Urothelium cell line (cell line): ENCODE results near the gene CD177.
"Not testable (repeated sequence)": the region's sequence is repeated elsewhere in the genome, so short reads cannot be mapped to it uniquely, and the experiment has no call there.

Experiments
- DNase-seq: peaks from one replicate; pipeline ENCODE4 v3.0.0; 2011; ENCODE audit warnings: low spot score, mixed read lengths
- FAIRE-seq: peaks from 2 replicates; lab custom pipeline; 2011; peaks lifted over from hg19 to GRCh38; lab: Jason Lieb, UNC

Gene CD177, protein sequence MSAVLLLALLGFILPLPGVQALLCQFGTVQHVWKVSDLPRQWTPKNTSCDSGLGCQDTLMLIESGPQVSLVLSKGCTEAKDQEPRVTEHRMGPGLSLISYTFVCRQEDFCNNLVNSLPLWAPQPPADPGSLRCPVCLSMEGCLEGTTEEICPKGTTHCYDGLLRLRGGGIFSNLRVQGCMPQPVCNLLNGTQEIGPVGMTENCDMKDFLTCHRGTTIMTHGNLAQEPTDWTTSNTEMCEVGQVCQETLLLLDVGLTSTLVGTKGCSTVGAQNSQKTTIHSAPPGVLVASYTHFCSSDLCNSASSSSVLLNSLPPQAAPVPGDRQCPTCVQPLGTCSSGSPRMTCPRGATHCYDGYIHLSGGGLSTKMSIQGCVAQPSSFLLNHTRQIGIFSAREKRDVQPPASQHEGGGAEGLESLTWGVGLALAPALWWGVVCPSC

DNA sequence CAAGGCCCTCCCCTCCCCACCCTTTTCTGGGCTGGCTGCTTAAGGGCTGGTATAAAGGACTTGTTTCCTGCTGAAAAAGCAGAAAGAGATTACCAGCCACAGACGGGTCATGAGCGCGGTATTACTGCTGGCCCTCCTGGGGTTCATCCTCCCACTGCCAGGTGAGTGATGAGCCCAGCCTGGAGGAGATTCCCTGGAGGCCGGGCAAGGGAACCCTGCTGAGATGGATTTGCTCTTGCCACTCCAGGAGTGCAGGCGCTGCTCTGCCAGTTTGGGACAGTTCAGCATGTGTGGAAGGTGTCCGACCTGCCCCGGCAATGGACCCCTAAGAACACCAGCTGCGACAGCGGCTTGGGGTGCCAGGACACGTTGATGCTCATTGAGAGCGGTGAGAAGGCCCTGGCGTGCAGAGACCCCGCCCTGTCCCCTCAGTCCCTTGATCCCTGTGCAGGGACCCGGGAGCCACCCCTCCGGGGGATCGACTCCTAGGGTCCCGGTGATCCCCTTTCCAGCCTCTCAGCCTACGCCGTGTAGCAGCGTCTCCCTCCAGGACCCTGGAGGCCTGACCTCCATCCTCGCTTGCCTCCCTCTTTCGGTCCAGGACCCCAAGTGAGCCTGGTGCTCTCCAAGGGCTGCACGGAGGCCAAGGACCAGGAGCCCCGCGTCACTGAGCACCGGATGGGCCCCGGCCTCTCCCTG is at the start of gene CD177:
Gene CD177, plus strand, starts transcription at position 81 of the 699 bp plus-strand sequence. Its CDS starts 29 bp downstream, at position 110.
- FAIRE-seq (no peak), DNase-seq (no peak)

GRCh38 chr19:43305642-43306041 is 47.8 kb upstream of the CD177 start:
- DNase-seq (no peak), FAIRE-seq (no peak)

GRCh38 chr19:43306097-43306496 is 47.4 kb upstream of the CD177 start:
- DNase-seq, result no peak
- no peak for FAIRE-seq

GRCh38 chr19:43308244-43308815 is 45.2 kb upstream of the CD177 start:
- FAIRE-seq (no peak), DNase-seq (no peak)

- DNase-seq (no peak), FAIRE-seq (no peak)
Measured at GRCh38 chr19:43309466-43309865, 44.0 kb upstream of the CD177 start.

DNA sequence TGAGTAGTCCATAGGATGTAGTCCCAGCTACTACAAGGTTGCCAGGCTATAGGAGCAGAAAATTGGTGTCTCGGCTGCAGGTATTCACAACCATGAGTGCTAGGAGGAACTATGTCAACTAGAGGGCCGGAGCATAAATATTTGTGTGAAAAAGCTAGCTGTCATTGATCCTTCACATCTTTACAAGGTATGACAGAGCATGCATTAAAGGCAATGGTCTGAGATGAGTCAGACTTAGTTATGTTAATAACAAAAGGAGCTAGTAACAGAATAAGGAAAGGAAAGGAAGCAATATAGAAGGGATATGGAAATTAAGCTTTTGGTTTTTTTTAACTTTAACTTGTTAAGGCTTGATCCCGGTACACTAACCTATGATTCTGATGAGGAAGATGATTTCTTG is 43.3 kb upstream of the CD177 start:
- DNase-seq, result no peak
- no peak for FAIRE-seq

DNA sequence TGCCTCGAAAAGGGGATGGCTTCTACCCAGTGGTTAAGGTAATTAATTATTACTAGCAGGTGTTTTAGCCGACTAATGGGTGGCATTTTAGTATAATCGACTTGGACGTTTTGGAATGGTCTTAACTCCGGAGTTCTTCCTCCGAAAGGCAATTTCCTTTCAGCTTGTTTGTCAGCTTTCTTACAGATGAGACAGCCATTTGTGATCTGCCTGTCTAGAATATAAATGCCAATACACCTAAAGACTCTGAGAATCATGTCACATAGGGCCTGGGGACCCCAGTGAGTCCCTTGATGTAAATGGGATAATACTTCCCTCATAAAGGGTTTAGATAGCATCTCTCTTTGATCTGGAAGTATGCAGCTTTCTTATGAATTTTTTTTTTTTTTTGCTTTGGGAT is 42.2 kb upstream of the CD177 start:
- DNase-seq (no peak), FAIRE-seq (no peak)

DNA sequence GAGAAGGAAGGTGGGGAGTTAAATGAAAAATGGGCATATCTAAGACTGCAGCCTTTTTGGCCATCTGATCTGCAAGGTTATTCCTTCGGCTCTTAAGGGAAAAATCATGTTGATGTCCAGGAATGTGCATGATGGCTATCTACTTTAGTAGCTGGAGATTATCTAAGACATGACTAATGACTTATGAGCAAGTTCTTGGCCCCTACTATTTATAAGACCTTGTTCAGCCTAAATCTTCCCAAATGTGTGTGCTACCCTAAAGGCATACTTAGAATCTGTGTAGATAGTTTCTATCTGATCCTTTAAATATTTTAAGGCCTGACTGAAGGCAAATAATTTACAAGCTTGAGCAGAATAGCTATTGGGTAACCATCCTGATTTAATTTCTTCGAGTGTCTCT is 41.8 kb upstream of the CD177 start:
- DNase-seq (no peak), FAIRE-seq (no peak)

- FAIRE-seq (no peak), DNase-seq (no peak)
Measured at GRCh38 chr19:43313711-43314495, 39.6 kb upstream of the CD177 start.

DNA sequence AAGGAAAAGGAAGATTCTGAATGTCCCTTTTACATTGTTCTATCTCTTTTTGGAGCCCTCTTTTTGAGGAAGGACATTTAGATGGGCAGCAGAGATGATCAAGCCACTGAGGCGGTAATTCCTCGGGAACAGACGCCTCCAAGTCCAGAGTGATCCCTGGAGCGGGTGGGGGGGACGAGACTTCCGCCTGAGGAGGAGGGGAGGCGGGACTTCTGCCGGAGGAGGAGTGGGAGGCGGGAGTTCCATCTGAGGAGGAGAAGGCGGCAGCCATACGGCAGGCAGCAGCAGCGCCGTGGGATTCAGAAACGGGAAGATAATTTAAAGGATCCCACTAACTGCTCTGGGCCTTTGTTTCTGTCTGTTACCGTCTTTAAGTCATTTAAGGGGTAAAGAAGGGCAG is 37.6 kb upstream of the CD177 start:
- FAIRE-seq, result no peak
- DNase-seq, result no peak

DNA sequence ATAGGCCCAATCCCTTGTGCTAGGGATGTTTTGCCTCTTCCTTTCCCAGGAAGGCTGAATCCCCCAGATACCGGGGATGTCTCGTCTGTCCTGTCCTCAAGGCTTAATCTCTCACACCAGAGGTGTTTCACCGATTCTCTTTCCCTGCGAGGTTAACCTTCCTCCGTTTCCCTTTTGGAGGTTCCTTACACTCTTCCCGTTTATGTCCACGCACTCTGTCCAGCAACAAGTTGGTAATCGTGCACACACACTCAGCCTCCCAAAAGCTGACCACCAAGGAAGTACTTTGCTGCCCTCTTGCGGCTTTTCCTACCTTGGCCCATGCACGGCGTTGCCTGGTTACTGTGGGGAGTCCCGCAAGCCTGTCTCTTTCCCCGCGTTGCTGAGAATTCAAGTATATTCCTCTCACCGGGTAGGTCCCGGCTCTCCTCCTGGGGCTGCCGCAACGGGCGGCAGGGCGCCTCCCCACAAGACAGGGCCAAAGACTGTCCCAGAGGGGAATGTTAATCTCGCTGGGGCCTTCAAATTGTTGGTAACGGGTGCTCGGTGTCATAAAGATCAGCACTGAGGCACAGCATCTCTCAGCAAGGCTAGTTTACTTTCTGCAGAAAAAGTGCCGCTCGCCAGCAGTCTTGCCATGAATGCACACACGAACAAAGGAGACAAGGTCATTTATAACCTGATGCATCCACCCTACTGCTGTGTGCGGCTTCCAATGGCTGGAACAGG is 36.7 kb upstream of the CD177 start:
- no peak for FAIRE-seq

DNA sequence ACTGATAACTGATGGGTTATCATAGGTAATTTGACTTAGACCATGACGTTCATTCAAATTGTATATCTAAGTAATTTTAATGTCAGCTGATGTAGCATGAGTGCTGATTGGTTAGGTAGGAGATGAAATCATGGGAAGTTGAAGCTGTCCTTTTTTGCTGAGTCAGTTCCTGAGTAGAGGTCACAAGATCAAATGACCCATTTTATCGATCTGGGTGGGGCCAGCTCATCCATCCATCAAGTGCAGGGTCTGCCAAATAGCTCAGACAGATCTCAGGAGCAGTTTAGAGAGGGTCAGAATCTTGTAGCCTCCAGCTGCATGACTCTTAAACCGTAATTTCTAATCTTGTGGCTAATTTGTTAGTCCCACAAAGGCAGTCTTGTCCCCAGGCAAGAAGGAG is 35.3 kb upstream of the CD177 start:
- DNase-seq, result no peak
- FAIRE-seq, result no peak

More for the DNA sequence above, 36.7 kb upstream of the CD177 start:
- peak; percentile 73 for DNase-seq

- DNase-seq (no peak), FAIRE-seq (no peak)
Measured at GRCh38 chr19:43318796-43319314, 34.6 kb upstream of the CD177 start.

- no peak for FAIRE-seq
- no peak for DNase-seq
Measured at GRCh38 chr19:43320546-43320945, 32.9 kb upstream of the CD177 start.

- not testable (repeated sequence) for DNase-seq, FAIRE-seq
Measured at GRCh38 chr19:43326761-43327160, 26.7 kb upstream of the CD177 start.

DNA sequence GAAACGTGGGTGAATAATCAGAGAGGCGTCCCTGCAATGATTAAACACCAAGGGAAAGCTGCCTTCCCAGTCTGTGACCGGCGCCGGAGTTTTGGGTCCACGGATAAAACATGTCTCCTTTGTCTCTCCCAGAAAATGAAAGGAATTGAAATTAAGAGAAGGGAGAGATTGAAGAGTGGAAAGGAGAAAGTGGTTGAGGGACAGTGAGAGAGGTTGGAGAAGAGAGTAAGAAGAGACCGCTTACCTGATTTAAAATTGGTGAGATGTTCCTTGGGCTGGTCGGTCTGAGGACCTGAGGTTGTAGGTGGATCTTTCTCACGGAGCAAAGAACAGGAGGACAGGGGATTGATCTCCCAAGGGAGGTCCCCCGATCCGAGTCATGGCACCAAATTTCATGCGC is 24.9 kb upstream of the CD177 start:
- FAIRE-seq, result not testable (repeated sequence)

GRCh38 chr19:43329049-43329448 is 24.4 kb upstream of the CD177 start:
- not testable (repeated sequence) for DNase-seq, FAIRE-seq

More for the DNA sequence above, 24.9 kb upstream of the CD177 start:
- not testable (repeated sequence) for DNase-seq

GRCh38 chr19:43329989-43330388 is 23.5 kb upstream of the CD177 start:
- FAIRE-seq (no peak), DNase-seq (no peak)

DNA sequence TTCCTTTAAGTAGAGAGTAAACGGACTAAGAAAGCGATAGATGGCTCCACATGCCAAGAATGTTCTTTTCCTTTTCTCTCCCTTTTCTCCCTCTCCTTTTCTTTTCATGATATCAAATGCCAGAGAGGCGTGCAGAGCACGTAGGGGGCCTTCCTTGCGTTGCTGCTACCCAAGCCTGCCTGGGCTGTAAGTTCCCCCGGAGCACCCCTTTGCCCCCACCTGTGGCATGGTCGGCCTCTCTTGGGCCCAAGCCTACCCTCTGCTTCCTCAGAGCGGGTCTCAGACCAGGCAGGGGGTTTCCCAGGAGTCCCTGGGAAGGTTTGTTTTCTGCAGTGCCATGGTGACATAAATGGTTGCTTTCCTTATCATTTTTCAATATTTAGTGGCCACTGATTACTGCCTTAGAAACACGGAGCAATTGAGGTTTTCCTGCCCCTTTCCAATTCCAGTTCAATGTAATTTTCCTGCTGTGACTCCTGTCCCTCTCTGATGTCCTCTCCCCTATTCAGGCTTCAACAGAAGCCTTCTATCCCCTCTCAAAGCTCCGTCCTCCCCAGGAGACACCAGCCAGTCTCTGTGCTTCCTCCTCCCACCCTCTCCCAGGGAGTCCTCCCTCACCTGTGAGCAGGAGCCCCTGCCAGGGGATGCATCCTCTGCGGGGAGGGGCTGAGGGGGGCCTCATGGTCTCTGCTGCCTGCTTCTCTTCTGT is 22.6 kb upstream of the CD177 start:
- FAIRE-seq (no peak), DNase-seq (no peak)
